ENCODE data around the gene TNFRSF12A.
A peak's percentile ranks its signal among the peaks of the same experiment; 100 is the strongest.

Gene TNFRSF12A

DNA sequence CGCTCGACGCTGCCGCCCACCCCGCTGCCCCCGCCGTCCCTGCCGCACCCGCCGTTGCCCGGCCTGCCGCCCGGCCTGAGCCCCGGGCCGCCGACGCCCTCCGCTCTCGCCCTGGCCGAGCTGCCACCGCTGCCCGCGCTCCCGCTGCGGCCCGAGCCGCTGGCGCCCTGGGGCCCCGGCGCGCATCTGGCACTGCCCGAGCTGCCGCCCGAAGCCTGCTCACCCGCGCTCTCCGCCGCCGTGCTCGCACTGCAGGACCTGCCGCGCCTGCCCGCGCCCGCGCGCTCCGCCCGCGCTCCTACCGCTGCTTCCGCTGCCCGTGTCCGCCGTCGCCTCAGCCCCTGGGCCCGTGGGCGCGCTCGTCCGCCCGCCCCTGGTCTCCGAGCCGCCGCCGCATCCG is 15.8 kb upstream of the TNFRSF12A start:
- Histone ChIP-seq H3K36me3 (ENCODE audit: control insufficient read depth, insufficient read depth, low read length) (no peaks in the 10 kb centered on the region), H3K4me3 (ENCODE audit: low read depth, low read length) (peak overlapping the region; percentile 37; the same call in 1 of the 2 replicates), H3K27ac (ENCODE audit: low read depth, low read length) (no peak overlapping the region), H3K9ac (ENCODE audit: low read length) (no peak overlapping the region), H3K27me3 (ENCODE audit: control insufficient read depth, insufficient read depth, low read length) (peaks cover 13% of the 10 kb centered on the region; the same call in 1 of the 2 replicates), H3K9me3 (ENCODE audit: control insufficient read depth, insufficient read depth, low read depth, low read length) (no peaks in the 10 kb centered on the region), H3K4me1 (ENCODE audit: control insufficient read depth, insufficient read depth, low read length) (peaks cover 41% of the 10 kb centered on the region)

GRCh38 chr16:3004781-3005284 is 15.3 kb upstream of the TNFRSF12A start:
- H3K4me3 ChIP-seq (ENCODE audit: low read depth, low read length) = peak overlapping the region; percentile 74
- peaks cover 13% of the 10 kb centered on the region; the same call in 1 of the 2 replicates for H3K27me3 ChIP-seq (ENCODE audit: control insufficient read depth, insufficient read depth, low read length)
- H3K9ac ChIP-seq (ENCODE audit: low read length) = peak overlapping the region; percentile 78
- peaks cover 46% of the 10 kb centered on the region for H3K4me1 ChIP-seq (ENCODE audit: control insufficient read depth, insufficient read depth, low read length)
- peak overlapping the region; percentile 47; the same call in 1 of the 2 replicates for H3K27ac ChIP-seq (ENCODE audit: low read depth, low read length)
- H3K9me3 ChIP-seq (ENCODE audit: control insufficient read depth, insufficient read depth, low read depth, low read length) = no peaks in the 10 kb centered on the region
- no peaks in the 10 kb centered on the region for H3K36me3 ChIP-seq (ENCODE audit: control insufficient read depth, insufficient read depth, low read length)

GRCh38 chr16:3007059-3007956 is 12.9 kb upstream of the TNFRSF12A start:
- Histone ChIP-seq H3K4me1 (ENCODE audit: control insufficient read depth, insufficient read depth, low read length) (peaks cover 56% of the 10 kb centered on the region), H3K9ac (ENCODE audit: low read length) (peak overlapping the region; percentile 95), H3K27ac (ENCODE audit: low read depth, low read length) (peak overlapping the region; percentile 95), H3K9me3 (ENCODE audit: control insufficient read depth, insufficient read depth, low read depth, low read length) (no peaks in the 10 kb centered on the region), H3K36me3 (ENCODE audit: control insufficient read depth, insufficient read depth, low read length) (no peaks in the 10 kb centered on the region), H3K4me3 (ENCODE audit: low read depth, low read length) (peak overlapping the region; percentile 53), H3K27me3 (ENCODE audit: control insufficient read depth, insufficient read depth, low read length) (peaks cover 22% of the 10 kb centered on the region)

DNA sequence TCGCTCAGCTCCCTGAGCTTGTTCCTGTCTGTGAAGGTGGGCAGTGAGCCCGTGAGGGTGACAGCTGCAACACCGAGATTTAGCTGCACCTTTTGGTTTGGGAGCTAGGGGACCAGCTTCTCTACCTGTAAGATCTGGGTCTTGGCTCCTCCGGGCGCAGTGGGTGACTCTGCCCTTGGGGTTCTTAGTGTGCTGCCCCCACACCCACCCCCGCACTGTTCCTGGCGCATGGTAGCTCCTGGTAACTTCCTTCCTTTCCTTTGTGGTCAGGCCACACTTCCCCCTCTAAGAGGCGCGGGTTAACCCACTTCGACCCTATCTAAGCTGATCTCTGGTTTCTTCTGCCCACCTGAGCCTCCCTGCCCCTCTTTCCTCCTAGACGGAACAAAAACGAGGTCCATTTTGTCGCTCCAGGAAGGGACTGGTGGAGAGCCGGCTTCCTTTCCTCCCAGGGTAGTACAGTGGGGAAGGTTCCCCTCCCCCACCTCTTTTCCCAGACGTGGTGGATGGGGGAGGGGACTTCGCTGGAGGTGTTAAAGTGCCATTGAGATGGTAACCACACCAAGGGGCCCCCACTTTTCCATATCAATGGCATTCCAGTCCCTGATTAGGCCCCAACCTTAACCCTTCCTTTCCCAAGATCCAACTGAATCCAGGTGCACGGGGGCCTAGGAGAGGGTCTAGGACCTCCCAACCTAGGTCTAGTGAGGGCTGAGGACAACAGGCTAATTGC is 12.0 kb upstream of the TNFRSF12A start:
- H3K9me3 ChIP-seq (ENCODE audit: control insufficient read depth, insufficient read depth, low read depth, low read length) = no peaks in the 10 kb centered on the region
- H3K9ac ChIP-seq (ENCODE audit: low read length) = peak overlapping the region; percentile 95
- H3K27ac ChIP-seq (ENCODE audit: low read depth, low read length) = peak overlapping the region; percentile 95
- peak overlapping the region; percentile 53 for H3K4me3 ChIP-seq (ENCODE audit: low read depth, low read length)
- peaks cover 62% of the 10 kb centered on the region for H3K4me1 ChIP-seq (ENCODE audit: control insufficient read depth, insufficient read depth, low read length)
- H3K27me3 ChIP-seq (ENCODE audit: control insufficient read depth, insufficient read depth, low read length) = peaks cover 30% of the 10 kb centered on the region
- no peaks in the 10 kb centered on the region for H3K36me3 ChIP-seq (ENCODE audit: control insufficient read depth, insufficient read depth, low read length)

GRCh38 chr16:3008690-3009037 is 11.5 kb upstream of the TNFRSF12A start:
- Histone ChIP-seq H3K27me3 (ENCODE audit: control insufficient read depth, insufficient read depth, low read length) (peaks cover 35% of the 10 kb centered on the region), H3K4me1 (ENCODE audit: control insufficient read depth, insufficient read depth, low read length) (peaks cover 67% of the 10 kb centered on the region), H3K4me3 (ENCODE audit: low read depth, low read length) (peak overlapping the region; percentile 41), H3K27ac (ENCODE audit: low read depth, low read length) (peak overlapping the region; percentile 95), H3K9ac (ENCODE audit: low read length) (peak overlapping the region; percentile 95), H3K9me3 (ENCODE audit: control insufficient read depth, insufficient read depth, low read depth, low read length) (no peaks in the 10 kb centered on the region), H3K36me3 (ENCODE audit: control insufficient read depth, insufficient read depth, low read length) (no peaks in the 10 kb centered on the region)

DNA sequence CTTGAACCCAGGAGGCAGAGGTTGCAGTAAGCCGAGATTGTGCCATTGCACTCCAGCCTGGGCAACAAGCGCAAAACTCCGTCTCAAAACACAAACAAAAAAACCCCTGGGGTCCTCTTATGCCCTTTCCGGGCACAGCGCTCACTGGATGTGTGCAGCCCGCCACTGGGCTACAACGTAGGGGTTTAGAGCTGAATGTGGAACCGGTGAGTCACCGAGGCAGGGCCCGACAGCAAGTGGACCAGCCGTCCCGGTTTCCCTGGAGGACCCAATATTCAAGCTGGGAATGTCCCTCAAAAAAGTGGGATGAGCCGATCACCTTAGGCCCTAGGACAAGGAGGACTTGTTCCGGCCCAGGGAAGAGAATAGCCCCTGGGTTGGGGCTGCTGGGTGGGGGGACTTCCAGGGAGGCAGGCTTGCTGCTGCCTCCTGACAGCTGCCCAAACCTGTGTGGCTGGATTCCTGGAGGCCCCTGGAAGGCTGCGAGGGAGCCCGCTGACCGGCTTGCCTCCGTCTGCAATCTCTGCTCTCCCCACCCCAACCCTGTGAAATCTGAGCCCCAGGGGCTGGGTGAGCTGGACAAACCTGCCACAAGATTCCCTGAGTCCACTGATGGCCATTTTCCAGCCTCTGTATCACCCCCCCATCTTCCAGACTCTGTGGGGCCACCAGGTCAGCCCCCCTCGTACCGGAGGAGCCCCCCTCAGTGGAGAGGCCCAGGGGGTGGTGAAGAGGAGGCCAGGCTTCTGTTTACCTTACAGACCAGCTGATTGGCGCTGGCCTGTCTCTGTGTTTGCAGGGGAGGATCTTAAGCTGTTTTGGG is 10.4 kb upstream of the TNFRSF12A start:
- no peaks in the 10 kb centered on the region for H3K9me3 ChIP-seq (ENCODE audit: control insufficient read depth, insufficient read depth, low read depth, low read length)
- peak overlapping the region; percentile 50 for H3K4me3 ChIP-seq (ENCODE audit: low read depth, low read length)
- peaks cover 41% of the 10 kb centered on the region for H3K27me3 ChIP-seq (ENCODE audit: control insufficient read depth, insufficient read depth, low read length)
- H3K36me3 ChIP-seq (ENCODE audit: control insufficient read depth, insufficient read depth, low read length) = peaks cover 1% of the 10 kb centered on the region
- H3K4me1 ChIP-seq (ENCODE audit: control insufficient read depth, insufficient read depth, low read length) = peaks cover 76% of the 10 kb centered on the region
- H3K27ac ChIP-seq (ENCODE audit: low read depth, low read length) = peak overlapping the region; percentile 95
- H3K9ac ChIP-seq (ENCODE audit: low read length) = peak overlapping the region; percentile 95

DNA sequence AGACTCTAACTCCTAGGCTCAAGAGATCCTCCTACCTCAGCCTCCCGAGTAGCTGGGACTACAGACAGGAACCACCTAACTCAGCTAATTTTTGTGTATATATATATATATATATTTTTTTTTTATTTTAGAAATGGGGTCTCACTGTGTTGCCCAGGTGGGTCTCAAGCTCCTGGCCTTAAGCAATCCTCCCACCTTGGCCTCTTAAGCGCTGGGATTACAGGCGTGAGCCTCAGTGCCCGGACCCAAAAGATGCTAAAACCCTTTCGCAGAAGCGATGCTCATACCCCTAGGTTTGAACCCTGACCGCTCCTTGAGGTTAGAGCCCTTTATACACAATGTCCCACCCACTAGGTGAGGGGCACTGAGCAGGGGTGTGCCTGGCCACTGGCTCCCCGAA is 9.7 kb upstream of the TNFRSF12A start:
- H3K9me3 ChIP-seq (ENCODE audit: control insufficient read depth, insufficient read depth, low read depth, low read length) = no peaks in the 10 kb centered on the region
- no peak overlapping the region; the same call in 1 of the 2 replicates for H3K4me3 ChIP-seq (ENCODE audit: low read depth, low read length)
- H3K9ac ChIP-seq (ENCODE audit: low read length) = no peak overlapping the region
- peaks cover 77% of the 10 kb centered on the region for H3K4me1 ChIP-seq (ENCODE audit: control insufficient read depth, insufficient read depth, low read length)
- 0 out of 2 replicates have a peak overlapping the region, but pooled peaks have one; percentile 95 for H3K27ac ChIP-seq (ENCODE audit: low read depth, low read length)
- peaks cover 8% of the 10 kb centered on the region for H3K36me3 ChIP-seq (ENCODE audit: control insufficient read depth, insufficient read depth, low read length)
- peaks cover 38% of the 10 kb centered on the region for H3K27me3 ChIP-seq (ENCODE audit: control insufficient read depth, insufficient read depth, low read length)

DNA sequence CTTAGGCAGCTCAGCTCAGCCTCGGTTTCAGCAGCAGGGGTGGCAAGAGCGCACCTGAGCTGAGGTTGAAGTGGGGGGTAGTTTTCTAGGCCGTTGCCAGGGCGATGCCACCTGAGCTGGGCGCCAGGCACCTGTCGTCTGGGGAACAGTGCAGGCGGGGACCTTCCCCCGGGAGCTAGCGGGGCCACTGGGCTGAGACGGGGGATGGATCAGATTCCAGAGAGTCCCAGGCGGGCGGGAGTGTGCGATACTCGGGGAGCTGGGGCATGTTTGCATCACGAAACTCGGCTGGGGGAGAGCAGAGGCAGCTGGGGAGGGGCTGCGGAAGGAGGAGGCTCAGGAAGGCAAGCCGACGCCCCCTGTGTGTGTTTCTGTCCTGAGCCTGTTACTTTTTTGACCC is 7.9 kb upstream of the TNFRSF12A start:
- Histone ChIP-seq H3K9me3 (ENCODE audit: control insufficient read depth, insufficient read depth, low read depth, low read length) (no peaks in the 10 kb centered on the region), H3K4me1 (ENCODE audit: control insufficient read depth, insufficient read depth, low read length) (peaks cover 69% of the 10 kb centered on the region), H3K27ac (ENCODE audit: low read depth, low read length) (no peak overlapping the region), H3K27me3 (ENCODE audit: control insufficient read depth, insufficient read depth, low read length) (peaks cover 29% of the 10 kb centered on the region), H3K4me3 (ENCODE audit: low read depth, low read length) (peak overlapping the region; percentile 51), H3K9ac (ENCODE audit: low read length) (peak overlapping the region; percentile 1), H3K36me3 (ENCODE audit: control insufficient read depth, insufficient read depth, low read length) (peaks cover 16% of the 10 kb centered on the region)

DNA sequence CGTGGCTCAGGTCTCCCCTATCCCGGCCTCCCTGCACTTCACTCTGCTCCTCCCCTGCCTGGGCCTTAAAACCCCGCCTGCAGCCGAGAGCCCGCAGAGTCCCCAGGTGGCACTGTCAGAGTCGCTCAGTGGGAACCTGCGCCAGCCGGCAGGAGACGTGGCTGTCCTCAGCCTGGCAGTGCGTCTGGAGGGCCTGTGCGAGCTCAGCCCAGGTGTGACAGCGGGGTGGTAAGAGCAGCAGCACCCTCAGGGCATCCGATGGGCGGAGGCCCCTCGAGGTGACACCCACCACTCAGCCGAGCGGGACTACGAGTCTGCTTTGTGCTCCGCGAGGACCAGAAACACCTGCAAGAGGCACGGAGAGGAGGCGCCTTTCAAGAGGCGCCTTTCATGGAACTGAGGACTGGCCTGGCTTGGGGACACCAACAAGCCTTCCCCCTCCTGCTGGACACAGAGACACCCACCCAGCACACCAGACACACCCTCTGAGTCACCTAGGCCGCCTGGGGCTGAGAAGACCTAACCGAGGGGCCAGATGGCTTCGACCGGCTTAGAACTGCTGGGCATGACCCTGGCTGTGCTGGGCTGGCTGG is 7.2 kb upstream of the TNFRSF12A start, which contains the start of gene CLDN9:
TSS of gene CLDN9 (plus strand) at position 96 of the 593 bp plus-strand sequence. CDS start at position 536, 440 bp downstream.
- no peak within 1 kb of the TSS for H3K27ac ChIP-seq (ENCODE audit: low read depth, low read length)
- no peaks in the 10 kb centered on the region for H3K9me3 ChIP-seq (ENCODE audit: control insufficient read depth, insufficient read depth, low read depth, low read length)
- peaks cover 62% of the 10 kb centered on the region for H3K4me1 ChIP-seq (ENCODE audit: control insufficient read depth, insufficient read depth, low read length)
- H3K36me3 ChIP-seq (ENCODE audit: control insufficient read depth, insufficient read depth, low read length) = peaks cover 16% of the 10 kb centered on the region
- H3K9ac ChIP-seq (ENCODE audit: low read length) = peak within 1 kb of the TSS; percentile 53
- peak within 1 kb of the TSS; percentile 51 for H3K4me3 ChIP-seq (ENCODE audit: low read depth, low read length)
- H3K27me3 ChIP-seq (ENCODE audit: control insufficient read depth, insufficient read depth, low read length) = peaks cover 29% of the 10 kb centered on the region

GRCh38 chr16:3013491-3013951 is 6.6 kb upstream of the TNFRSF12A start:
- peaks cover 62% of the 10 kb centered on the region for H3K4me1 ChIP-seq (ENCODE audit: control insufficient read depth, insufficient read depth, low read length)
- no peaks in the 10 kb centered on the region for H3K9me3 ChIP-seq (ENCODE audit: control insufficient read depth, insufficient read depth, low read depth, low read length)
- peaks cover 29% of the 10 kb centered on the region for H3K27me3 ChIP-seq (ENCODE audit: control insufficient read depth, insufficient read depth, low read length)
- peak overlapping the region; percentile 53 for H3K9ac ChIP-seq (ENCODE audit: low read length)
- H3K4me3 ChIP-seq (ENCODE audit: low read depth, low read length) = peak overlapping the region; percentile 51
- H3K36me3 ChIP-seq (ENCODE audit: control insufficient read depth, insufficient read depth, low read length) = peaks cover 16% of the 10 kb centered on the region
- H3K27ac ChIP-seq (ENCODE audit: low read depth, low read length) = no peak overlapping the region

Measured in HUES6 (cell line).